ENCODE measurements around the gene LIPC.

DNA sequence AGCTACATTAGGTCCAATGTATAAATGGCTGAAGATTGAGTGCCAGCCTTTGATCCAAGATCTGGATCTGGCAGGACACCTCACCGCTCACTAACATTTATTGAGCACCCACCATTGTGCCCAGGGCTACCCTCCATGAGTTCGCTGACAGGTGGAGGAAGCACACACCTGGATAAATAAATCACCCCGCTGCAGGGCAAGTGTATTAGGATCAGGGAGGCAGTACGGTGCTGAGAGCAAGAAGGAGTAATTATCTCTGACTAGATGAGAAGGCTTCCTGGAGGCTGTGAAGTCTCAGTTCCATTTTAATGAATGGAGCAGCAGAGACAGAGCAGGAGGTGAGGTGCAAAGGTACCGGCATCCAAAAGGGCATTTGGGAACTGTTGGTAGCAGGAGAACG lies 104.1 kb downstream of the LIPC start:
- TF ChIP-seq CTCF (IDR thresholded peaks at IDR 0.05 in 4 of 5, conservative IDR thresholded peaks at IDR 0.05 in 1 of 5) (no peak), POLR2A (IDR thresholded peaks at IDR 0.05) (no peak)
